Kidney (tissue), 14 donors: ENCODE measurements around the gene ACVR1C. TPM values are rescaled to one million over a fixed set of nuclear protein-coding genes. Genes with fewer than 3 reads are reported as not detected.

Source experiments
- DNase-seq, 5 donors: peaks; one replicate each; pipeline ENCODE4 v3.0.0-alpha.2; 2013 to 2020
- FAIRE-seq: peaks from 2 replicates; lab custom pipeline; 2012; peaks lifted over from hg19 to GRCh38; lab: Jason Lieb, UNC
- H3K27ac ChIP-seq, 2 donors: one replicate each; pipeline ENCODE4 v1.7.0; 2013; ENCODE audit warnings: low read depth in 2 of 2, low read length in 2 of 2, inconsistent platforms in 1 of 2
- H3K27me3 ChIP-seq: one replicate; pipeline ENCODE4 v1.7.1; 2013; ENCODE audit warnings: low read length, inconsistent platforms; ENCODE audit not compliant: control insufficient read depth, insufficient read depth
- H3K36me3 ChIP-seq, 3 donors: one replicate each; pipeline versions ENCODE4 v1.7.0 to v1.7.1; 2013; ENCODE audit warnings: low read length in 3 of 3, control low read depth in 1 of 3, inconsistent platforms in 1 of 3; ENCODE audit not compliant: insufficient read depth in 3 of 3, control insufficient read depth in 2 of 3
- H3K4me1 ChIP-seq, 3 donors: one replicate each; pipeline versions ENCODE4 v1.7.0 to v1.7.1; 2013; ENCODE audit warnings: low read length in 3 of 3, inconsistent platforms in 1 of 3, low read depth in 1 of 3; ENCODE audit not compliant: control insufficient read depth in 2 of 3, insufficient read depth in 2 of 3
- H3K4me3 ChIP-seq, 3 donors: one replicate each; pipeline versions ENCODE4 v1.7.0 to v1.8.1; 2013; ENCODE audit warnings: low read length in 3 of 3, control low read depth in 1 of 3, inconsistent platforms in 1 of 3
- H3K9ac ChIP-seq, 3 donors: one replicate each; pipeline versions ENCODE4 v1.7.0 to v1.7.1; 2013; ENCODE audit warnings: low read length in 3 of 3, control low read depth in 1 of 3, inconsistent platforms in 1 of 3
- H3K9me3 ChIP-seq, 3 donors: one replicate each; pipeline versions ENCODE4 v1.7.0 to v1.7.1; 2013; ENCODE audit warnings: low read length in 3 of 3, control low read depth in 1 of 3, inconsistent platforms in 1 of 3; ENCODE audit not compliant: control insufficient read depth in 2 of 3, insufficient read depth in 1 of 3
- CTCF ChIP-seq: IDR thresholded peaks from 3 replicates; pipeline ENCODE4 v1.5.1; 2012; ENCODE audit warnings: mild to moderate bottlenecking, moderate library complexity, borderline replicate concordance; ENCODE audit not compliant: insufficient read depth; ENCODE audit errors: extremely low read depth
- intact Hi-C: fragments of 100-400 bp; cut with DNase I; formaldehyde crosslinking; loops from one replicate; pipeline ENCODE4 v1.11.1; 2022
- polyA plus RNA-seq: library from polyadenylated mRNA; stranded (reverse); fragments of 350-450 nt; fragmentation: Illumina TruSeq; extraction: RNeasy Lipid Tissue Mini Kit (QIAGEN cat#74804); gene quantifications from one replicate; pipeline ENCODE4 v1.2.3, GENCODE V29; 2014; ENCODE audit warnings: low read depth, low replicate concordance; ENCODE audit not compliant: insufficient read depth
- total RNA-seq: library from RNA; stranded (reverse); fragmentation: NEBNext Ultra II Directional; extraction: Animal tissue kit (Norgen Biotek cat#: 25700); gene quantifications from one replicate; pipeline ENCODE4 v1.2.1, GENCODE V29; 2021
- donor health status: control.
- donor health status: control.
- donor health status: control.
- donor health status: control.
- donor health status: control.
- donor health status: DM: yes; HTN: yes; CAD: no.
- donor health status: Normal renal cell carcinoma (clear cell type).

The ACVR1C gene
- total and polyA plus RNA-seq, 2 donors from 2014 or later: 0.28 to 0.79 TPM

- peak; percentile 44 for TF ChIP-seq CTCF
- DNase-seq (peak; percentile 26 to 79 (median 43)), FAIRE-seq (no peak)
- Histone ChIP-seq H3K27me3 (no peaks in the 10 kb centered on the region), H3K36me3 (no peaks in the 10 kb centered on the region), H3K27ac (no peak overlapping the region), H3K9me3 (no peaks in the 10 kb centered on the region), H3K4me3 (peak overlapping the region in 1 of 3 donors; percentile 29), H3K9ac (no peak overlapping the region), H3K4me1 (no peaks in the 10 kb centered on the region)
- intact Hi-C loops: no loop called here
These were observed 31.5 kb downstream of the ACVR1C start for GRCh38 chr2:157596992-157597681.

- no peak for TF ChIP-seq CTCF
- no peak for DNase-seq
- Histone ChIP-seq H3K27me3 (no peaks in the 10 kb centered on the region), H3K36me3 (no peaks in the 10 kb centered on the region), H3K4me3 (no peak overlapping the region), H3K9ac (no peak overlapping the region), H3K4me1 (no peaks in the 10 kb centered on the region), H3K9me3 (no peaks in the 10 kb centered on the region), H3K27ac (no peak overlapping the region)
- no peak for FAIRE-seq
- intact Hi-C loops: no loop called here
These were observed 35.3 kb downstream of the ACVR1C start for GRCh38 chr2:157593411-157593810.

- intact Hi-C loops: no loop called here
- Histone ChIP-seq H3K36me3 (no peaks in the 10 kb centered on the region), H3K4me1 (no peaks in the 10 kb centered on the region), H3K27me3 (no peaks in the 10 kb centered on the region), H3K4me3 (no peak overlapping the region), H3K27ac (no peak overlapping the region), H3K9me3 (no peaks in the 10 kb centered on the region), H3K9ac (no peak overlapping the region)
- DNase-seq (no peak), FAIRE-seq (no peak)
- TF ChIP-seq CTCF: no peak
These were observed 35.7 kb downstream of the ACVR1C start for GRCh38 chr2:157592948-157593347.
